Measurements from ENCODE around the gene HOXA7.

Gene HOXA7

GRCh38 chr7:27146491-27147198 lies 9.8 kb downstream of the HOXA7 start:
- H3K4me3 ChIP-seq (ENCODE audit: low read length), result no peak overlapping the region
- H3K9me3 ChIP-seq (ENCODE audit: control insufficient read depth, low read length), result no peaks in the 10 kb centered on the region
- H3K9ac ChIP-seq (ENCODE audit: low read length), result no peak overlapping the region
- H3K36me3 ChIP-seq (ENCODE audit: control insufficient read depth, insufficient read depth, low read length), result no peaks in the 10 kb centered on the region
- H3K27me3 ChIP-seq (ENCODE audit: control insufficient read depth, insufficient read depth, low read length), result peaks cover 74% of the 10 kb centered on the region
- H3K4me1 ChIP-seq (ENCODE audit: control insufficient read depth, insufficient read depth, low read length), result peaks cover 32% of the 10 kb centered on the region

- Histone ChIP-seq H3K27me3 (ENCODE audit: control insufficient read depth, insufficient read depth, low read length) (peaks cover 67% of the 10 kb centered on the region), H3K36me3 (ENCODE audit: control insufficient read depth, insufficient read depth, low read length) (no peaks in the 10 kb centered on the region), H3K9ac (ENCODE audit: low read length) (no peak overlapping the region), H3K4me1 (ENCODE audit: control insufficient read depth, insufficient read depth, low read length) (peaks cover 26% of the 10 kb centered on the region), H3K9me3 (ENCODE audit: control insufficient read depth, low read length) (no peaks in the 10 kb centered on the region), H3K4me3 (ENCODE audit: low read length) (no peak overlapping the region)
These were observed 10.5 kb downstream of the HOXA7 start for GRCh38 chr7:27145914-27146412.

GRCh38 chr7:27145165-27145913 lies 11.1 kb downstream of the HOXA7 start:
- Histone ChIP-seq H3K4me3 (ENCODE audit: low read length) (no peak overlapping the region), H3K4me1 (ENCODE audit: control insufficient read depth, insufficient read depth, low read length) (peaks cover 21% of the 10 kb centered on the region)

DNA sequence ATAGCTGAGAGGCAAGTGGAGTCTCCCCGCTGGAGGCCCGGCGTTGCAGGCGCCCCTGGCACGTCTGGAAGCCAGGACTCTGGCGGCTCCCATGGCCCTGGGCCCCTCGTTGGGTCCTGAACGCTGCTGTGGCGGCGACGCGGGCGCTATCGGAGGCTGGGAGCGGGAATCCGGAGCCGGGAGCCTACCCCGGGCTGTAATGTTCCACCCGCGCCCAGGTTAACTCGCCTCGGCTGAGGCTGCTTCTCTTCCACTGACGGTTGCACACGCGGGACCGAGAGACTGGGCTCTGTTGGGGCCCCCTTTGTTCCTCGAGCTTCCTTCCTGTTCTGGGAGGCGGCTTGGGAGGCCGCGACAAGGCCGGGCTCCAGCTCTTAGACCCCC lies 11.7 kb downstream of the HOXA7 start:
- Histone ChIP-seq H3K9me3 (ENCODE audit: control insufficient read depth, low read length) (no peaks in the 10 kb centered on the region), H3K9ac (ENCODE audit: low read length) (no peak overlapping the region), H3K36me3 (ENCODE audit: control insufficient read depth, insufficient read depth, low read length) (no peaks in the 10 kb centered on the region), H3K27me3 (ENCODE audit: control insufficient read depth, insufficient read depth, low read length) (peaks cover 55% of the 10 kb centered on the region), H3K4me3 (ENCODE audit: low read length) (peak overlapping the region; percentile 78), H3K4me1 (ENCODE audit: control insufficient read depth, insufficient read depth, low read length) (peaks cover 18% of the 10 kb centered on the region)

More at GRCh38 chr7:27145165-27145913, 11.1 kb downstream of the HOXA7 start:
- Histone ChIP-seq H3K9ac (ENCODE audit: low read length) (no peak overlapping the region), H3K9me3 (ENCODE audit: control insufficient read depth, low read length) (no peaks in the 10 kb centered on the region), H3K36me3 (ENCODE audit: control insufficient read depth, insufficient read depth, low read length) (no peaks in the 10 kb centered on the region), H3K27me3 (ENCODE audit: control insufficient read depth, insufficient read depth, low read length) (peaks cover 60% of the 10 kb centered on the region)

GRCh38 chr7:27143950-27144780 lies 12.3 kb downstream of the HOXA7 start:
- no peak overlapping the region for H3K9ac ChIP-seq (ENCODE audit: low read length)
- H3K9me3 ChIP-seq (ENCODE audit: control insufficient read depth, low read length), result no peaks in the 10 kb centered on the region
- H3K4me3 ChIP-seq (ENCODE audit: low read length), result peak overlapping the region; percentile 78
- H3K27me3 ChIP-seq (ENCODE audit: control insufficient read depth, insufficient read depth, low read length), result peaks cover 55% of the 10 kb centered on the region
- H3K36me3 ChIP-seq (ENCODE audit: control insufficient read depth, insufficient read depth, low read length), result no peaks in the 10 kb centered on the region
- peaks cover 18% of the 10 kb centered on the region for H3K4me1 ChIP-seq (ENCODE audit: control insufficient read depth, insufficient read depth, low read length)

- H3K36me3 ChIP-seq (ENCODE audit: control insufficient read depth, insufficient read depth, low read length), result no peaks in the 10 kb centered on the region
- peaks cover 17% of the 10 kb centered on the region for H3K4me1 ChIP-seq (ENCODE audit: control insufficient read depth, insufficient read depth, low read length)
- H3K27me3 ChIP-seq (ENCODE audit: control insufficient read depth, insufficient read depth, low read length), result peaks cover 49% of the 10 kb centered on the region
- H3K9ac ChIP-seq (ENCODE audit: low read length), result peak within 1 kb of the TSS; percentile 83
- H3K4me3 ChIP-seq (ENCODE audit: low read length), result peak within 1 kb of the TSS; percentile 78
- no peaks in the 10 kb centered on the region for H3K9me3 ChIP-seq (ENCODE audit: control insufficient read depth, low read length)
These were observed 13.2 kb downstream of the HOXA7 start, which contains the start of gene HOXA5 for GRCh38 chr7:27143023-27143949. Gene HOXA5, minus strand, starts transcription at chr7:27143681. Its CDS starts 74 bp downstream, at chr7:27143607.

DNA sequence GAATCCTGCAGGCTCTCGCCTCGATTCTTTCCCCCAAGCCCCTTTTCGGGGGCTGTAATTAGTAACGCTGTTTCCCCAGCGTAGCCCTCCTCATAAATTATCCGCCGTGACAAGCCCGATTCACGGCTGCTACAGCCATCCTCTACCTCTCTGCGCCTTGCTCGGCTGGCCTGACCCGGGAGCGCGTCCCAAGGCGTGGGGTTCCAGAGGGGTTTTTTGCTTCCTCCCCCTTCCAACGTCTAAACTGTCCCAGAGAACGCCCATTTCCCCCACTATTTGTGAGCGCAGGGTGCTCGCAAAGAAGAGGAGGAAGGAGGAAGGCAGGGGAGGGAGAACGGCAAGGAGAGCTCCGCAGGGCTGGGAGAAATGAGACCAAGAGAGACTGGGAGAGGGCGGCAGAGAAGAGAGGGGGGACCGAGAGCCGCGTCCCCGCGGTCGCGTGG lies 13.9 kb downstream of the HOXA7 start:
- peak overlapping the region; percentile 78 for H3K4me3 ChIP-seq (ENCODE audit: low read length)
- no peaks in the 10 kb centered on the region for H3K36me3 ChIP-seq (ENCODE audit: control insufficient read depth, insufficient read depth, low read length)
- H3K4me1 ChIP-seq (ENCODE audit: control insufficient read depth, insufficient read depth, low read length), result peaks cover 13% of the 10 kb centered on the region
- H3K9me3 ChIP-seq (ENCODE audit: control insufficient read depth, low read length), result no peaks in the 10 kb centered on the region
- peak overlapping the region; percentile 83 for H3K9ac ChIP-seq (ENCODE audit: low read length)
- H3K27me3 ChIP-seq (ENCODE audit: control insufficient read depth, insufficient read depth, low read length), result peaks cover 43% of the 10 kb centered on the region

GRCh38 chr7:27141923-27142579 lies 14.4 kb downstream of the HOXA7 start:
- Histone ChIP-seq H3K9ac (ENCODE audit: low read length) (peak overlapping the region; percentile 83), H3K4me3 (ENCODE audit: low read length) (peak overlapping the region; percentile 78), H3K9me3 (ENCODE audit: control insufficient read depth, low read length) (no peaks in the 10 kb centered on the region), H3K4me1 (ENCODE audit: control insufficient read depth, insufficient read depth, low read length) (peaks cover 13% of the 10 kb centered on the region), H3K27me3 (ENCODE audit: control insufficient read depth, insufficient read depth, low read length) (peaks cover 38% of the 10 kb centered on the region), H3K36me3 (ENCODE audit: control insufficient read depth, insufficient read depth, low read length) (no peaks in the 10 kb centered on the region)

GRCh38 chr7:27141137-27141922 lies 15.1 kb downstream of the HOXA7 start:
- peak overlapping the region; percentile 78 for H3K4me3 ChIP-seq (ENCODE audit: low read length)
- peaks cover 30% of the 10 kb centered on the region for H3K27me3 ChIP-seq (ENCODE audit: control insufficient read depth, insufficient read depth, low read length)
- H3K36me3 ChIP-seq (ENCODE audit: control insufficient read depth, insufficient read depth, low read length), result no peaks in the 10 kb centered on the region
- H3K9me3 ChIP-seq (ENCODE audit: control insufficient read depth, low read length), result no peaks in the 10 kb centered on the region
- H3K4me1 ChIP-seq (ENCODE audit: control insufficient read depth, insufficient read depth, low read length), result peaks cover 19% of the 10 kb centered on the region
- H3K9ac ChIP-seq (ENCODE audit: low read length), result peak overlapping the region; percentile 83

DNA sequence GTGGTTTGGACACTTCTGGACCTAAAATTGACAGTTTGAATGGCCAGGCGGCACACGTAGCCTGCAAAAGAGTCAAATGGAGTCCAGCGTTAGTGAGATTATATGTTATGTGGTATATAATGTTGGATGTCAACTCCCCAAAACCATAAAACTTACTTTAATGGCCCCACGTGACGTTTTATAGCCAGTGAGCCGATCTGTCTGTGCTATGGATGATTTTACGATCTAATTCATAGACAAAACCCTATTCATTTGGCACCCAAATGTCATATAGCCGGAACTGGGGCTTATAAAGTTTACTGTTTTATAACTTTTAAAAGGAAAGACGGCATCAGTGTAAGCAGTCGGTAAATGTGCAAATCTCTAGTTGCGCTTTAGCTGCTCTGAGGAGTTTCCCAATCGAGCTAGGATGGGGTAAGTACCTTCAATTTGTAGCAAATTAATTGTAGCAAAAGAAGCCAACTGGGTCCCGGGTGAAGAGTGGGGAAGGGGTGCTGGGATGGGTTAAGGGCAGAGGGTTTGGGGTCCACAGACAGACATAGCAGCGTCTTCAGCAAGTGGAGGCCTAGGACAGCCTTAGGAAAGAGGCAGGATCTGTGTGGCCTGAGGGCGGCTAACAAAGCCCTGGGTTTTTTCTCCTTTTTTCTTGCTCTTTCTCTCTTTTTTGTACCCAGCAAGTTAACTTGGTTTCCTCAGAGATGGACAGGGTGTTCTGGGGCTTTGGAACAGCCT lies 16.2 kb downstream of the HOXA7 start:
- Histone ChIP-seq H3K27me3 (ENCODE audit: control insufficient read depth, insufficient read depth, low read length) (peaks cover 20% of the 10 kb centered on the region), H3K9ac (ENCODE audit: low read length) (peak overlapping the region; percentile 29), H3K4me1 (ENCODE audit: control insufficient read depth, insufficient read depth, low read length) (peaks cover 27% of the 10 kb centered on the region), H3K36me3 (ENCODE audit: control insufficient read depth, insufficient read depth, low read length) (no peaks in the 10 kb centered on the region), H3K4me3 (ENCODE audit: low read length) (no peak overlapping the region), H3K9me3 (ENCODE audit: control insufficient read depth, low read length) (no peaks in the 10 kb centered on the region)
